Osteocyte (in vitro differentiated cells): ENCODE measurements around the gene MTMR10. TPM values are rescaled to one million over a fixed set of nuclear protein-coding genes. Genes with fewer than 3 reads are reported as not detected.
A peak's percentile ranks its signal among the peaks of the same experiment; 100 is the strongest.

Experiments
- DNase-seq: peaks from one replicate; pipeline ENCODE4 v3.0.0; 2021; ENCODE audit warnings: mixed read lengths; ENCODE audit not compliant: unreplicated experiment; ENCODE audit errors: extremely low spot score
- H3K27ac Mint-ChIP-seq: one replicate; pipeline ENCODE4 v1.8.0; 2021; ENCODE audit warnings: mild to moderate bottlenecking, mixed read lengths; ENCODE audit not compliant: unreplicated experiment
- H3K27me3 Mint-ChIP-seq: one replicate; pipeline ENCODE4 v1.8.0; 2021; ENCODE audit warnings: mixed read lengths; ENCODE audit not compliant: unreplicated experiment
- H3K36me3 Mint-ChIP-seq: one replicate; pipeline ENCODE4 v1.8.0; 2021; ENCODE audit warnings: mixed read lengths; ENCODE audit not compliant: unreplicated experiment
- H3K4me1 Mint-ChIP-seq: one replicate; pipeline ENCODE4 v1.8.0; 2021; ENCODE audit warnings: mixed read lengths; ENCODE audit not compliant: unreplicated experiment
- H3K4me3 Mint-ChIP-seq: one replicate; pipeline ENCODE4 v1.8.0; 2021; ENCODE audit warnings: mild to moderate bottlenecking, moderate library complexity, mixed read lengths; ENCODE audit not compliant: unreplicated experiment
- H3K9me3 Mint-ChIP-seq: one replicate; pipeline ENCODE4 v1.8.0; 2021; ENCODE audit warnings: mixed read lengths; ENCODE audit not compliant: unreplicated experiment
- total RNA-seq: library from RNA; stranded (reverse); gene quantifications from 2 replicates; pipeline ENCODE4 v1.2.1, GENCODE V29; 2021
- TF ChIP-seq, protein P1 (sequence below): fragments of 200-600 bp; sonication (generic); IDR thresholded peaks from 2 replicates; pipeline ENCODE4 v1.5.0; 2021; ENCODE audit warnings: antibody characterized with exemption, mild to moderate bottlenecking, moderate library complexity

The MTMR10 gene
- total RNA-seq, 1 donor from 2014 or later = 23.3 TPM

DNA sequence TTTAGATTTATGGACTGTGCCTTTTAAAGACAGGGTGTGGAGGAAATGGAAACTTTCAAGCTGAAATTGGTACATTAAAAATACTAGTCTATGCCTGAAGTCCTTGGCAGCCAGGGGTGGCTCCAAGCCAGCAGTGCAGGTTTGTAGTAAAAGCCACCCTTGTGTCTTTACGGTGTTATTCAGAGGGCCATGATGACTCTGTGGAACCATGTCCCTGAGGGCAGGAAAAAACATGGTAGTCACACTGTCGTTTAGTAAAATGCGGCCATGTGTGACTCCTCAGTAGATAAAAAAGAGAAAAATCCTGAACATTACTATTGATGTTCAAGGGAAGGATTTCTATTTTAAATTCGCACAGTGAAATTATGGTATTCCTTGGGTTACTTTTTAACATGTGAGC, 85.1 kb downstream of the MTMR10 start:
- H3K4me3 Mint-ChIP-seq = no peak overlapping the region
- H3K9me3 Mint-ChIP-seq = no peaks in the 10 kb centered on the region
- H3K27me3 Mint-ChIP-seq = no peaks in the 10 kb centered on the region
- TF ChIP-seq, protein P1, sequence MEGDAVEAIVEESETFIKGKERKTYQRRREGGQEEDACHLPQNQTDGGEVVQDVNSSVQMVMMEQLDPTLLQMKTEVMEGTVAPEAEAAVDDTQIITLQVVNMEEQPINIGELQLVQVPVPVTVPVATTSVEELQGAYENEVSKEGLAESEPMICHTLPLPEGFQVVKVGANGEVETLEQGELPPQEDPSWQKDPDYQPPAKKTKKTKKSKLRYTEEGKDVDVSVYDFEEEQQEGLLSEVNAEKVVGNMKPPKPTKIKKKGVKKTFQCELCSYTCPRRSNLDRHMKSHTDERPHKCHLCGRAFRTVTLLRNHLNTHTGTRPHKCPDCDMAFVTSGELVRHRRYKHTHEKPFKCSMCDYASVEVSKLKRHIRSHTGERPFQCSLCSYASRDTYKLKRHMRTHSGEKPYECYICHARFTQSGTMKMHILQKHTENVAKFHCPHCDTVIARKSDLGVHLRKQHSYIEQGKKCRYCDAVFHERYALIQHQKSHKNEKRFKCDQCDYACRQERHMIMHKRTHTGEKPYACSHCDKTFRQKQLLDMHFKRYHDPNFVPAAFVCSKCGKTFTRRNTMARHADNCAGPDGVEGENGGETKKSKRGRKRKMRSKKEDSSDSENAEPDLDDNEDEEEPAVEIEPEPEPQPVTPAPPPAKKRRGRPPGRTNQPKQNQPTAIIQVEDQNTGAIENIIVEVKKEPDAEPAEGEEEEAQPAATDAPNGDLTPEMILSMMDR = no peak
- DNase-seq = peak; percentile 32
- peaks cover 18% of the 10 kb centered on the region for H3K4me1 Mint-ChIP-seq
- H3K36me3 Mint-ChIP-seq = peaks cover 23% of the 10 kb centered on the region
- no peak overlapping the region for H3K27ac Mint-ChIP-seq

DNA sequence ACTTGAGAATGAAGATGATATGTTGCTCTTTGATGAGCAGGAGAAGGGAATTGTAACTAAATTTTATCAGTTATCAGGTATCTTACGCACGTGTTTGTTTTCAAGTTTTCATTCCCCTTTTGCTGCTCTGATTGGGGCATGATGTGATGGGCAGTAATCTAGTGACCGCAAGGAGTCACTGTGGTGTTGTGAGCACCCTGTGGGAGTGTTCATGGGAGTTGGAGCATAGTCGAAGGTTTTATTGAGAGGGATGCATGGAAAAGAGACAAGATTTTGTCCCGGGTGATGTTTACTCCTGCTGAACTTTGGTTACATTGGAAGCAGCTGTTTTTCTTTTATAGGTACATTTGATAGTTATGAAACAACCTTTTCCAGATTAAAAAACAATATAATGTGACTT, 85.6 kb downstream of the MTMR10 start:
- no peak overlapping the region for H3K4me3 Mint-ChIP-seq
- H3K27me3 Mint-ChIP-seq = no peaks in the 10 kb centered on the region
- H3K36me3 Mint-ChIP-seq = peaks cover 23% of the 10 kb centered on the region
- peak; percentile 19 for DNase-seq
- H3K27ac Mint-ChIP-seq = no peak overlapping the region
- TF ChIP-seq, protein P1 = no peak
- H3K9me3 Mint-ChIP-seq = no peaks in the 10 kb centered on the region
- peaks cover 18% of the 10 kb centered on the region for H3K4me1 Mint-ChIP-seq

DNA sequence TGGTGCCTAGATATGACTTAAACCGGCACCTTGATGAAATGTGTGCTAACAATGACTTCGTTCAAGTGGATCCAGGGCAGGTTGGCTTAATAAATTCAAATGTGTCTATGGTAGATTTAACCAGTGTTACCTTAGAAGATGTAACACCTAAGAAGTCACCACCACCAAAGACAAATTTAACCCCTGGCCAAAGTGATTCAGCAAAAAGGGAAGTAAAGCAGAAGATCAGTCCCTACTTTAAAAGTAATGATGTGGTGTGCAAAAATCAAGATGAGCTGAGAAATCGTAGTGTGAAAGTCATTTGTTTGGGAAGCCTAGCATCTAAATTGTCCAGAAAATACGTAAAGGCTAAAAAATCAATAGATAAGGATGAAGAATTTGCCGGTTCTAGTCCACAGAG, 86.6 kb downstream of the MTMR10 start:
- H3K4me3 Mint-ChIP-seq = peak overlapping the region; percentile 94
- no peaks in the 10 kb centered on the region for H3K9me3 Mint-ChIP-seq
- no peak overlapping the region for H3K27ac Mint-ChIP-seq
- no peaks in the 10 kb centered on the region for H3K27me3 Mint-ChIP-seq
- peaks cover 22% of the 10 kb centered on the region for H3K36me3 Mint-ChIP-seq
- peaks cover 18% of the 10 kb centered on the region for H3K4me1 Mint-ChIP-seq
- TF ChIP-seq, protein P1 = no peak
- DNase-seq = peak; percentile 2

DNA sequence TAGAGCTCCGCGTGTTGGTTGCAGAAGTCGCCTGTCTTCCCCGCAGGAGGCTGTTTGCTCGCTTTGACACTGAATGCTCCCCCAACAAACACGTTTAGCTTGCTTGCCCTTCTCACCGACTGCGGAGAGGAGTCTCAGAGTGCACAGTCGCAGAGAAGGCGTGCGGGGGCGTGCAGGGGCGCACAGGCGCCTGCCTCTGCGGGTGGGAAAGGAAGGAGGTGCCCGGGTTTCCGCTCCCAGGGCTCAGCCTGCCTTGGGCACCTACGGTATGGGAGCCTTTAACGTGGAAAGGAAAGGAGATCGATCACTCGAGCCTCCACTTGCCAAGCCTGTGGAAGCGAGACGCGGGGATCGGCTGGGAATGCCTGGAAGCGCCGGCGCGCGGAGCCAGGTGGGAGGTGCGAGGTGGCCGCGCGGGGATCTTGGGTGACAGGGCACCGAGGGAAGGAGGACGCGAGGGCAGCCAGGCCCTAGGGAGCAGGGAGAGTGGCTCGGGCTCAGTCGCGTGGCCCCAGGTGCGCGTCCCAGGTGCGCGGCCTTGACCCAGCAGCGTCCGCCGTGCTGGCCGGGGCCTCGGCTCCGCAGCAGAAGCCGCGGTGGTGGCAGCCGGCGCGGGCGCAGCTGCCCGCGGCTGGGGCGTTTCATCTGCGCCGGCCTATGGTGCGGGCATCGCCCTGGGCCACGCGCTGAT, 87.8 kb downstream of the MTMR10 start, which contains the start of gene FAN1:
TSS of gene FAN1 (plus strand) at position 419 of the 691 bp plus-strand sequence. CDS start 749 bp downstream, outside the sequence.
- TF ChIP-seq, protein P1 = no peak
- H3K9me3 Mint-ChIP-seq = no peaks in the 10 kb centered on the region
- DNase-seq = peak; percentile 91
- peaks cover 18% of the 10 kb centered on the region for H3K4me1 Mint-ChIP-seq
- peak within 1 kb of the TSS; percentile 82 for H3K27ac Mint-ChIP-seq
- H3K36me3 Mint-ChIP-seq = peaks cover 15% of the 10 kb centered on the region
- peak within 1 kb of the TSS; percentile 94 for H3K4me3 Mint-ChIP-seq
- H3K27me3 Mint-ChIP-seq = no peaks in the 10 kb centered on the region

DNA sequence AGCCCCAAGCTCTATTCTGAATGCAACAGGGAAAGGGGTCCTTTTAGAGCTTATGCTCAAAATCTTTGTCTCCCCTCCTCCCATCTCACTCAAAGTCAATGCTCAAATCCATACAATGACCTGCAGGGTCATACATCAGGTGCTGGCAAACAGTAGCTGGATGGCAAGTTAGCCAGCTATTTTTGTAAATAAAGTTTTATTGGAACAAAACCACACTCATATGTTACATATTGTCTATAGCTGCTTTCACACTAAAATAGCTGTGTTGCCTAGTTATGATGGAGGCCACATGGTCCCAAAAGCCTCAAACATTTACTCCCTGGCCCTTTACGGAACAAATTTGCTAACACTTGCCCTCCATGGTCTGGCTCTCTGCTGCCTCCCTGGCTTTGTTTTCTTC, 89.5 kb downstream of the MTMR10 start:
- peaks cover 18% of the 10 kb centered on the region for H3K4me1 Mint-ChIP-seq
- no peak overlapping the region for H3K27ac Mint-ChIP-seq
- H3K27me3 Mint-ChIP-seq = no peaks in the 10 kb centered on the region
- TF ChIP-seq, protein P1 = no peak
- H3K9me3 Mint-ChIP-seq = no peaks in the 10 kb centered on the region
- DNase-seq = peak; percentile 42
- peaks cover 9% of the 10 kb centered on the region for H3K36me3 Mint-ChIP-seq
- no peak overlapping the region for H3K4me3 Mint-ChIP-seq
